Measurements from ENCODE around the gene HOXA6.

Gene HOXA6

GRCh38 chr7:27181795-27182275, 34.3 kb upstream of the HOXA6 start:
- Mint-ChIP-seq H3K4me1 (peaks cover 46% of the 10 kb centered on the region), H3K9me3 (no peaks in the 10 kb centered on the region), H3K4me3 (peak overlapping the region; percentile 25 to 92 (median 61)), H3K36me3 (ENCODE audit: low read depth) (peaks cover 17% of the 10 kb centered on the region), H3K27ac (peak overlapping the region in 1 of 3 experiments; percentile 100), H3K27me3 (ENCODE audit: low read depth) (peaks cover 98% of the 10 kb centered on the region)
- no peak for TF ChIP-seq CTCF (IDR thresholded peaks at IDR 0.05; ENCODE audit: unreplicated experiment in 3 of 3)

- Mint-ChIP-seq H3K4me1 (peaks cover 46% of the 10 kb centered on the region), H3K4me3 (peak overlapping the region; percentile 83 to 93 (median 85)), H3K27ac (peak overlapping the region; percentile 95 to 100 (median 96)), H3K9me3 (no peaks in the 10 kb centered on the region), H3K27me3 (ENCODE audit: low read depth) (peaks cover 98% of the 10 kb centered on the region), H3K36me3 (ENCODE audit: low read depth) (peaks cover 28% of the 10 kb centered on the region)
- TF ChIP-seq CTCF (IDR thresholded peaks at IDR 0.05; ENCODE audit: unreplicated experiment in 3 of 3), result no peak
Observed at GRCh38 chr7:27180431-27181420, 33.2 kb upstream of the HOXA6 start.

GRCh38 chr7:27179503-27180430, 32.2 kb upstream of the HOXA6 start:
- Mint-ChIP-seq H3K4me3 (peak overlapping the region; percentile 83 to 93 (median 92)), H3K9me3 (no peaks in the 10 kb centered on the region), H3K4me1 (peaks cover 46% of the 10 kb centered on the region), H3K27ac (peak overlapping the region; percentile 95 to 100 (median 96)), H3K27me3 (ENCODE audit: low read depth) (peaks cover 98% of the 10 kb centered on the region), H3K36me3 (ENCODE audit: low read depth) (peaks cover 32% of the 10 kb centered on the region)
- TF ChIP-seq CTCF (IDR thresholded peaks at IDR 0.05; ENCODE audit: unreplicated experiment in 3 of 3), result peak; percentile 92 to 97 (median 96)

GRCh38 chr7:27179030-27179429, 31.5 kb upstream of the HOXA6 start:
- H3K27ac Mint-ChIP-seq, result peak overlapping the region; percentile 95 to 100 (median 96)
- peaks cover 94% of the 10 kb centered on the region for H3K27me3 Mint-ChIP-seq (ENCODE audit: low read depth)
- peak overlapping the region; percentile 83 to 93 (median 92) for H3K4me3 Mint-ChIP-seq
- H3K9me3 Mint-ChIP-seq, result no peaks in the 10 kb centered on the region
- H3K36me3 Mint-ChIP-seq (ENCODE audit: low read depth), result peaks cover 32% of the 10 kb centered on the region
- peaks cover 46% of the 10 kb centered on the region for H3K4me1 Mint-ChIP-seq
- TF ChIP-seq CTCF (IDR thresholded peaks at IDR 0.05; ENCODE audit: unreplicated experiment in 3 of 3), result no peak

- Mint-ChIP-seq H3K27ac (peak overlapping the region; percentile 95 to 100 (median 96)), H3K4me1 (peaks cover 46% of the 10 kb centered on the region)
Observed at GRCh38 chr7:27178366-27178765, 30.8 kb upstream of the HOXA6 start.

More at GRCh38 chr7:27178366-27178765, 30.8 kb upstream of the HOXA6 start:
- peak overlapping the region; percentile 83 to 93 (median 92) for H3K4me3 Mint-ChIP-seq
- H3K27me3 Mint-ChIP-seq (ENCODE audit: low read depth), result peaks cover 87% of the 10 kb centered on the region
- no peaks in the 10 kb centered on the region for H3K9me3 Mint-ChIP-seq
- TF ChIP-seq CTCF (IDR thresholded peaks at IDR 0.05; ENCODE audit: unreplicated experiment in 3 of 3), result no peak
- H3K36me3 Mint-ChIP-seq (ENCODE audit: low read depth), result peaks cover 32% of the 10 kb centered on the region
